Activated naive CD8-positive, alpha-beta T cell treated with anti-CD3 and anti-CD28 coated beads, Interleukin-2, amount 10 ng/mL, durations not matched to agents 7 days and 5 days (primary cell): ENCODE measurements around the gene PHC3. TPM values are rescaled to one million over a fixed set of nuclear protein-coding genes. Genes with fewer than 3 reads are reported as not detected.

Experiments
- ATAC-seq: fragments of 150-1000 bp; cut with Tn5 transposase; one replicate; pipeline ENCODE4 v1.10.0; 2021; ENCODE audit warnings: low read depth, moderate library complexity
- POLR2A ChIA-PET: fragments of 350-600 bp; sonication (Branson Sonifier 250); formaldehyde crosslinking; loops from one replicate; lab custom pipeline; 2021; ENCODE audit warnings: antibody characterized with exemption; lab: Charles Lee
- DNase-seq: peaks from one replicate; pipeline ENCODE4 v3.0.0; 2021
- H3K27ac Mint-ChIP-seq: one replicate; pipeline ENCODE4 v1.8.0; 2022; ENCODE audit warnings: mild to moderate bottlenecking, mixed read lengths
- H3K27me3 Mint-ChIP-seq: one replicate; pipeline ENCODE4 v1.8.0; 2022; ENCODE audit warnings: mild to moderate bottlenecking, moderate library complexity, mixed read lengths
- H3K36me3 Mint-ChIP-seq: one replicate; pipeline ENCODE4 v1.8.0; 2021; ENCODE audit warnings: mild to moderate bottlenecking, mixed read lengths
- H3K4me1 Mint-ChIP-seq: one replicate; pipeline ENCODE4 v1.8.0; 2021; ENCODE audit warnings: mixed read lengths
- H3K4me3 Mint-ChIP-seq: one replicate; pipeline ENCODE4 v1.8.0; 2022; ENCODE audit warnings: mild to moderate bottlenecking, moderate library complexity, mixed read lengths
- H3K9me3 Mint-ChIP-seq: one replicate; pipeline ENCODE4 v1.8.0; 2021; ENCODE audit warnings: mixed read lengths
- total RNA-seq, 2 experiments: library from RNA; stranded (reverse); gene quantifications; one replicate each; pipeline ENCODE4 v1.2.3, GENCODE V29; 2021

Gene PHC3
- total RNA-seq, 2 experiments from 2014 or later = 94.9 to 105 TPM

GRCh38 chr3:170171563-170171962 lies 10.0 kb downstream of the PHC3 start:
- Mint-ChIP-seq H3K27me3 (no peaks in the 10 kb centered on the region), H3K9me3 (no peaks in the 10 kb centered on the region), H3K4me3 (peak overlapping the region; percentile 63), H3K27ac (peak overlapping the region; percentile 70), H3K4me1 (peaks cover 36% of the 10 kb centered on the region), H3K36me3 (peaks cover 45% of the 10 kb centered on the region)
- DNase-seq = no peak
- ATAC-seq = peak; percentile 45
- POLR2A ChIA-PET = interaction anchor here (0.9 to 3.9 kb wide), 2 partner anchors 9 to 406 kb away, joined by 3 to 27 read pairs; partner anchors contain the start of genes PHC3 and TERC

GRCh38 chr3:170164717-170165116 lies 16.8 kb downstream of the PHC3 start:
- POLR2A ChIA-PET = no interaction called here
- DNase-seq = no peak
- Mint-ChIP-seq H3K9me3 (peaks cover 4% of the 10 kb centered on the region), H3K27me3 (no peaks in the 10 kb centered on the region), H3K36me3 (peaks cover 69% of the 10 kb centered on the region), H3K27ac (no peak overlapping the region), H3K4me1 (peaks cover 26% of the 10 kb centered on the region), H3K4me3 (no peak overlapping the region)
- ATAC-seq = no peak

GRCh38 chr3:170163956-170164645 lies 17.4 kb downstream of the PHC3 start:
- no peak for DNase-seq
- H3K4me3 Mint-ChIP-seq = no peak overlapping the region
- no peaks in the 10 kb centered on the region for H3K27me3 Mint-ChIP-seq
- no peak overlapping the region for H3K27ac Mint-ChIP-seq
- peaks cover 24% of the 10 kb centered on the region for H3K4me1 Mint-ChIP-seq
- H3K9me3 Mint-ChIP-seq = peaks cover 4% of the 10 kb centered on the region
- no peak for ATAC-seq
- peaks cover 69% of the 10 kb centered on the region for H3K36me3 Mint-ChIP-seq
- POLR2A ChIA-PET = no interaction called here

- Mint-ChIP-seq H3K4me3 (no peak overlapping the region), H3K36me3 (peaks cover 60% of the 10 kb centered on the region), H3K27me3 (no peaks in the 10 kb centered on the region), H3K9me3 (peaks cover 4% of the 10 kb centered on the region), H3K4me1 (peaks cover 22% of the 10 kb centered on the region), H3K27ac (no peak overlapping the region)
- ATAC-seq = no peak
- no peak for DNase-seq
- POLR2A ChIA-PET = no interaction called here
Observed at GRCh38 chr3:170162630-170163029, 18.9 kb downstream of the PHC3 start.

GRCh38 chr3:170162052-170162451 lies 19.5 kb downstream of the PHC3 start:
- no peak for DNase-seq
- Mint-ChIP-seq H3K36me3 (peaks cover 61% of the 10 kb centered on the region), H3K4me1 (peaks cover 23% of the 10 kb centered on the region), H3K9me3 (peaks cover 4% of the 10 kb centered on the region), H3K4me3 (no peak overlapping the region), H3K27ac (no peak overlapping the region), H3K27me3 (no peaks in the 10 kb centered on the region)
- no peak for ATAC-seq
- POLR2A ChIA-PET = no interaction called here

GRCh38 chr3:170159933-170160332 lies 21.6 kb downstream of the PHC3 start:
- no peak overlapping the region for H3K4me3 Mint-ChIP-seq

GRCh38 chr3:170159459-170159858 lies 22.1 kb downstream of the PHC3 start:
- Mint-ChIP-seq H3K27ac (no peak overlapping the region), H3K4me1 (peaks cover 27% of the 10 kb centered on the region), H3K4me3 (no peak overlapping the region), H3K27me3 (no peaks in the 10 kb centered on the region), H3K9me3 (peaks cover 4% of the 10 kb centered on the region), H3K36me3 (peaks cover 59% of the 10 kb centered on the region)
- POLR2A ChIA-PET = no interaction called here
- ATAC-seq (no peak), DNase-seq (no peak)

More at GRCh38 chr3:170159933-170160332, 21.6 kb downstream of the PHC3 start:
- peaks cover 4% of the 10 kb centered on the region for H3K9me3 Mint-ChIP-seq
- no peak for ATAC-seq
- H3K27ac Mint-ChIP-seq = no peak overlapping the region
- no peaks in the 10 kb centered on the region for H3K27me3 Mint-ChIP-seq
- H3K36me3 Mint-ChIP-seq = peaks cover 61% of the 10 kb centered on the region
- no peak for DNase-seq
- POLR2A ChIA-PET = no interaction called here
- H3K4me1 Mint-ChIP-seq = peaks cover 25% of the 10 kb centered on the region

GRCh38 chr3:170155604-170156003 lies 25.9 kb downstream of the PHC3 start:
- H3K27me3 Mint-ChIP-seq = no peaks in the 10 kb centered on the region
- peaks cover 26% of the 10 kb centered on the region for H3K4me1 Mint-ChIP-seq
- no peak for DNase-seq
- POLR2A ChIA-PET = no interaction called here
- peaks cover 38% of the 10 kb centered on the region for H3K36me3 Mint-ChIP-seq
- no peaks in the 10 kb centered on the region for H3K9me3 Mint-ChIP-seq
- H3K4me3 Mint-ChIP-seq = no peak overlapping the region
- ATAC-seq = no peak
- no peak overlapping the region for H3K27ac Mint-ChIP-seq

GRCh38 chr3:170154569-170155143 lies 26.9 kb downstream of the PHC3 start:
- Mint-ChIP-seq H3K4me1 (peaks cover 23% of the 10 kb centered on the region), H3K9me3 (no peaks in the 10 kb centered on the region), H3K4me3 (peak overlapping the region; percentile 45), H3K36me3 (peaks cover 38% of the 10 kb centered on the region), H3K27me3 (no peaks in the 10 kb centered on the region), H3K27ac (peak overlapping the region; percentile 87)
- DNase-seq (no peak), ATAC-seq (peak; percentile 52)
- POLR2A ChIA-PET = interaction anchor here (1.0 to 1.8 kb wide), 2 partner anchors 26 to 382 kb away, joined by 3 to 8 read pairs; no protein-coding TSS in a partner anchor

GRCh38 chr3:170154084-170154483 lies 27.4 kb downstream of the PHC3 start:
- ATAC-seq (no peak), DNase-seq (no peak)
- H3K27ac Mint-ChIP-seq = no peak overlapping the region
- H3K4me3 Mint-ChIP-seq = no peak overlapping the region
- peaks cover 23% of the 10 kb centered on the region for H3K4me1 Mint-ChIP-seq
- H3K9me3 Mint-ChIP-seq = no peaks in the 10 kb centered on the region
- POLR2A ChIA-PET = interaction anchor here (1.0 to 1.8 kb wide), 2 partner anchors 25 to 382 kb away, joined by 3 to 8 read pairs; no protein-coding TSS in a partner anchor
- H3K27me3 Mint-ChIP-seq = no peaks in the 10 kb centered on the region
- peaks cover 38% of the 10 kb centered on the region for H3K36me3 Mint-ChIP-seq

- H3K36me3 Mint-ChIP-seq = peaks cover 37% of the 10 kb centered on the region
- POLR2A ChIA-PET = interaction anchor here (0.7 kb wide), 1 partner anchor 19 kb away, joined by 5 read pairs; no protein-coding TSS in a partner anchor
- H3K27ac Mint-ChIP-seq = no peak overlapping the region
- DNase-seq (no peak), ATAC-seq (no peak)
- H3K4me1 Mint-ChIP-seq = peaks cover 20% of the 10 kb centered on the region
- no peaks in the 10 kb centered on the region for H3K27me3 Mint-ChIP-seq
- H3K4me3 Mint-ChIP-seq = no peak overlapping the region
- no peaks in the 10 kb centered on the region for H3K9me3 Mint-ChIP-seq
Observed at GRCh38 chr3:170151536-170151935, 30.0 kb downstream of the PHC3 start.

- Mint-ChIP-seq H3K4me3 (no peak overlapping the region), H3K27ac (no peak overlapping the region)
- POLR2A ChIA-PET = no interaction called here
Observed at GRCh38 chr3:170149016-170149415, 32.5 kb downstream of the PHC3 start.

GRCh38 chr3:170145278-170145677 lies 36.3 kb downstream of the PHC3 start:
- Mint-ChIP-seq H3K4me3 (no peak overlapping the region), H3K4me1 (peaks cover 6% of the 10 kb centered on the region), H3K27ac (no peak overlapping the region), H3K9me3 (no peaks in the 10 kb centered on the region), H3K36me3 (peaks cover 22% of the 10 kb centered on the region), H3K27me3 (no peaks in the 10 kb centered on the region)
- DNase-seq (no peak), ATAC-seq (no peak)
- POLR2A ChIA-PET = no interaction called here

More at GRCh38 chr3:170149016-170149415, 32.5 kb downstream of the PHC3 start:
- ATAC-seq = no peak
- no peak for DNase-seq
- peaks cover 35% of the 10 kb centered on the region for H3K36me3 Mint-ChIP-seq
- H3K4me1 Mint-ChIP-seq = peaks cover 16% of the 10 kb centered on the region
- H3K27me3 Mint-ChIP-seq = no peaks in the 10 kb centered on the region
- no peaks in the 10 kb centered on the region for H3K9me3 Mint-ChIP-seq

- no peak overlapping the region for H3K27ac Mint-ChIP-seq
- H3K4me3 Mint-ChIP-seq = no peak overlapping the region
- peaks cover 14% of the 10 kb centered on the region for H3K36me3 Mint-ChIP-seq
- DNase-seq = no peak
- POLR2A ChIA-PET = no interaction called here
- no peak for ATAC-seq
- no peaks in the 10 kb centered on the region for H3K9me3 Mint-ChIP-seq
- peaks cover 6% of the 10 kb centered on the region for H3K4me1 Mint-ChIP-seq
- no peaks in the 10 kb centered on the region for H3K27me3 Mint-ChIP-seq
Observed at GRCh38 chr3:170144437-170144843, 37.1 kb downstream of the PHC3 start.
